HG03558 (cell line): ENCODE results near the gene CFTR.
"Not testable (repeated sequence)": the region's sequence is repeated elsewhere in the genome, so short reads cannot be mapped to it uniquely, and the experiment has no call there.

Source experiments
- ATAC-seq: cut with Tn5 transposase; IDR thresholded peaks from one replicate; pipeline ENCODE4 v1.9.1; 2021; ENCODE audit warnings: moderate number of reproducible peaks; ENCODE audit not compliant: unreplicated experiment; ENCODE audit errors: extremely low read depth

The CFTR gene

GRCh38 chr7:117479225-117480054 is at the start of gene CFTR:
TSS of gene CFTR (plus strand) at chr7:117480025. CDS start at chr7:117480095, 70 bp downstream.
- no peak for ATAC-seq

GRCh38 chr7:117435475-117436043 is 44.3 kb upstream of the CFTR start:
- ATAC-seq: peak; percentile 95

GRCh38 chr7:117444646-117445045 is 35.2 kb upstream of the CFTR start:
- ATAC-seq: no peak

- ATAC-seq: no peak
Measured at GRCh38 chr7:117445206-117445605, 34.6 kb upstream of the CFTR start.

GRCh38 chr7:117446220-117446815 is 33.5 kb upstream of the CFTR start:
- ATAC-seq: no peak

GRCh38 chr7:117448655-117449054 is 31.2 kb upstream of the CFTR start:
- ATAC-seq: no peak

GRCh38 chr7:117458977-117459583 is 20.7 kb upstream of the CFTR start:
- ATAC-seq: no peak

GRCh38 chr7:117459735-117460134 is 20.1 kb upstream of the CFTR start:
- no peak for ATAC-seq

- ATAC-seq: not testable (repeated sequence)
Measured at GRCh38 chr7:117460815-117461214, 19.0 kb upstream of the CFTR start.

- ATAC-seq: no peak
Measured at GRCh38 chr7:117468174-117468573, 11.7 kb upstream of the CFTR start.

- ATAC-seq: peak; percentile 44
Measured at GRCh38 chr7:117470777-117471176, 9.0 kb upstream of the CFTR start.

GRCh38 chr7:117472335-117472734 is 7.5 kb upstream of the CFTR start:
- ATAC-seq: no peak

- ATAC-seq: no peak
Measured at GRCh38 chr7:117476557-117477215, 3.1 kb upstream of the CFTR start.

- no peak for ATAC-seq
Measured at GRCh38 chr7:117478836-117479224, 995 bp upstream of the CFTR start.

GRCh38 chr7:117480055-117480362 is 184 bp downstream of the CFTR start:
- ATAC-seq: no peak

- no peak for ATAC-seq
Measured at GRCh38 chr7:117480978-117481377, 1.2 kb downstream of the CFTR start.

- ATAC-seq: no peak
Measured at GRCh38 chr7:117485118-117485620, 5.3 kb downstream of the CFTR start.

- no peak for ATAC-seq
Measured at GRCh38 chr7:117489016-117489415, 9.2 kb downstream of the CFTR start.

GRCh38 chr7:117489430-117489829 is 9.6 kb downstream of the CFTR start:
- ATAC-seq: no peak

- no peak for ATAC-seq
Measured at GRCh38 chr7:117489911-117490310, 10.1 kb downstream of the CFTR start.

- ATAC-seq: no peak
Measured at GRCh38 chr7:117492649-117493048, 12.8 kb downstream of the CFTR start.
